H9 (cell line): Measurements from ENCODE around the gene FTH1. TPM values are rescaled to one million over a fixed set of nuclear protein-coding genes. Genes with fewer than 3 reads are reported as not detected.

Experiments
- DNase-seq: peaks from one replicate; pipeline ENCODE4 v3.0.0-alpha.2; 2017
- H2AFZ ChIP-seq: one replicate; pipeline ENCODE4 v1.6.1; 2013; ENCODE audit warnings: mild to moderate bottlenecking, low read length, control low read depth, moderate library complexity
- H2AK5ac ChIP-seq: 2 replicates; pipeline ENCODE4 v1.6.1; 2013; ENCODE audit warnings: low read length, control low read depth, mixed read lengths; ENCODE audit not compliant: insufficient read length
- H2BK120ac ChIP-seq: one replicate; pipeline ENCODE4 v1.6.1; 2013; ENCODE audit warnings: low read depth, mild to moderate bottlenecking, low read length, control low read depth, inconsistent platforms; ENCODE audit not compliant: poor library complexity, severe bottlenecking
- H2BK12ac ChIP-seq: 2 replicates; pipeline ENCODE4 v1.6.1; 2013; ENCODE audit warnings: low read length, control low read depth, mixed read lengths, low read depth; ENCODE audit not compliant: insufficient read length
- H2BK15ac ChIP-seq: 2 replicates; pipeline ENCODE4 v1.6.1; 2013; ENCODE audit warnings: low read depth, low read length, control low read depth
- H2BK20ac ChIP-seq: one replicate; pipeline ENCODE4 v1.6.1; 2013; ENCODE audit warnings: low read depth, mild to moderate bottlenecking, low read length, control low read depth, inconsistent platforms; ENCODE audit not compliant: poor library complexity, severe bottlenecking
- H2BK5ac ChIP-seq: 2 replicates; pipeline ENCODE4 v1.6.1; 2013; ENCODE audit warnings: low read length, control low read depth, mixed read lengths; ENCODE audit not compliant: insufficient read length
- H3K14ac ChIP-seq: 2 replicates; pipeline ENCODE4 v1.6.1; 2013; ENCODE audit warnings: low read length, control low read depth; ENCODE audit not compliant: insufficient read depth
- H3K18ac ChIP-seq: 2 replicates; pipeline ENCODE4 v1.6.1; 2013; ENCODE audit warnings: low read depth, mild to moderate bottlenecking, mixed read lengths, low read length, control low read depth; ENCODE audit not compliant: insufficient read length
- H3K23ac ChIP-seq: 2 replicates; pipeline ENCODE4 v1.6.1; 2013; ENCODE audit warnings: low read length, control low read depth, mixed read lengths, low read depth; ENCODE audit not compliant: insufficient read length
- H3K23me2 ChIP-seq: 2 replicates; pipeline ENCODE4 v1.6.1; 2013; ENCODE audit warnings: low read depth, mild to moderate bottlenecking, mixed read lengths, low read length, control low read depth; ENCODE audit not compliant: insufficient read length, poor library complexity, severe bottlenecking
- H3K27ac ChIP-seq: 2 replicates; pipeline ENCODE4 v1.5.1; 2013; ENCODE audit warnings: low read length, control low read depth, mixed read lengths, low read depth; ENCODE audit not compliant: insufficient read length
- H3K27me3 ChIP-seq: 2 replicates; pipeline ENCODE4 v1.6.1; 2013; ENCODE audit warnings: low read length, control low read depth, inconsistent platforms; ENCODE audit not compliant: insufficient read depth
- H3K4ac ChIP-seq: 2 replicates; pipeline ENCODE4 v1.6.1; 2013; ENCODE audit warnings: low read depth, mild to moderate bottlenecking, control low read depth, inconsistent platforms, low read length, moderate library complexity
- H3K4me1 ChIP-seq: 2 replicates; pipeline ENCODE4 v1.6.1; 2013; ENCODE audit warnings: low read length, control low read depth, inconsistent platforms; ENCODE audit not compliant: insufficient read depth
- H3K4me2 ChIP-seq: 2 replicates; pipeline ENCODE4 v1.6.1; 2013; ENCODE audit warnings: low read length, control low read depth, mixed read lengths; ENCODE audit not compliant: insufficient read length, insufficient read depth
- H3K56ac ChIP-seq: 2 replicates; pipeline ENCODE4 v1.6.1; 2013; ENCODE audit warnings: low read depth, mild to moderate bottlenecking, mixed read lengths, low read length, control low read depth; ENCODE audit not compliant: insufficient read length
- H3K79me1 ChIP-seq: 2 replicates; pipeline ENCODE4 v1.6.1; 2013; ENCODE audit warnings: low read depth, mild to moderate bottlenecking, moderate library complexity, low read length, control low read depth, inconsistent platforms; ENCODE audit not compliant: insufficient read depth, poor library complexity, severe bottlenecking
- H3K79me2 ChIP-seq: 2 replicates; pipeline ENCODE4 v1.6.1; 2013; ENCODE audit warnings: low read length, control low read depth, inconsistent platforms; ENCODE audit not compliant: insufficient read depth
- H3K9ac ChIP-seq: 2 replicates; pipeline ENCODE4 v1.6.1; 2013; ENCODE audit warnings: low read length, control low read depth, mixed read lengths; ENCODE audit not compliant: insufficient read length; ENCODE audit errors: extremely low read depth
- H3K9me3 ChIP-seq: one replicate; pipeline ENCODE4 v1.6.1; 2013; ENCODE audit warnings: low read depth, low read length, inconsistent platforms; ENCODE audit not compliant: control insufficient read depth
- H3T11ph ChIP-seq: one replicate; pipeline ENCODE4 v1.6.1; 2013; ENCODE audit warnings: mild to moderate bottlenecking, low read length, control low read depth, inconsistent platforms
- H4K20me1 ChIP-seq: one replicate; pipeline ENCODE4 v1.6.1; 2013; ENCODE audit not compliant: control insufficient read depth, insufficient read length, insufficient read depth
- H4K5ac ChIP-seq: 2 replicates; pipeline ENCODE4 v1.6.1; 2013; ENCODE audit warnings: low read depth, mild to moderate bottlenecking, mixed read lengths, low read length, control low read depth; ENCODE audit not compliant: insufficient read length
- H4K8ac ChIP-seq: replicated peaks from 2 replicates; pipeline ENCODE4 v1.6.1; 2013; ENCODE audit warnings: low read length, control low read depth, mixed read lengths, low read depth; ENCODE audit not compliant: insufficient read length
- H4K91ac ChIP-seq: 2 replicates; pipeline ENCODE4 v1.6.1; 2013; ENCODE audit warnings: low read depth, mild to moderate bottlenecking, moderate library complexity, mixed read lengths, low read length, control low read depth; ENCODE audit not compliant: insufficient read length
- H3K27ac Mint-ChIP-seq, 3 experiments: 2 replicates in 2 of 3; 3 replicates in 1 of 3; pipeline ENCODE4 v1.8.0; 2020 to 2021; ENCODE audit warnings: mixed read lengths in 3 of 3, mild to moderate bottlenecking in 1 of 3, moderate library complexity in 1 of 3
- H3K27me3 Mint-ChIP-seq: 2 replicates; pipeline ENCODE4 v1.8.0; 2021; ENCODE audit warnings: low read depth, mild to moderate bottlenecking, moderate library complexity, mixed read lengths
- H3K36me3 Mint-ChIP-seq, 3 experiments: 2 replicates in 2 of 3; 3 replicates in 1 of 3; pipeline ENCODE4 v1.8.0; 2020 to 2021; ENCODE audit warnings: low read depth in 3 of 3, mixed read lengths in 3 of 3; ENCODE audit not compliant: insufficient read depth in 1 of 3
- H3K4me1 Mint-ChIP-seq, 2 experiments: 2 replicates each; pipeline ENCODE4 v1.8.0; 2020; ENCODE audit warnings: mixed read lengths in 2 of 2
- H3K4me3 Mint-ChIP-seq, 2 experiments: 2 replicates in 1 of 2; 3 replicates in 1 of 2; pipeline ENCODE4 v1.8.0; 2020 to 2021; ENCODE audit warnings: mild to moderate bottlenecking in 2 of 2, mixed read lengths in 2 of 2, moderate library complexity in 1 of 2
- H3K9me3 Mint-ChIP-seq, 2 experiments: 2 replicates in 1 of 2; 3 replicates in 1 of 2; pipeline ENCODE4 v1.8.0; 2020; ENCODE audit warnings: mild to moderate bottlenecking in 2 of 2, mixed read lengths in 2 of 2, moderate library complexity in 1 of 2
- WGBS: extraction: QIAGEN DNeasy Blood & Tissue Kit; methylation state at CpG from one replicate; pipeline ENCODE4 v1.1.7; 2013; ENCODE audit warnings: missing lambda C conversion rate, low lambda C conversion rate, mixed read lengths; ENCODE audit not compliant: insufficient read length; ENCODE audit errors: extremely low coverage; 5-methylcytosine and 5-hydroxymethylcytosine counted together
- total RNA-seq: library from RNA; stranded (reverse); gene quantifications from 2 replicates; pipeline ENCODE4 v1.2.1, GENCODE V29; 2021
- TF ChIP-seq, protein P1 (sequence below): fragments of 200-600 bp; sonication (generic); conservative IDR thresholded peaks from 3 replicates; pipeline ENCODE4 v1.8.0; 2021; ENCODE audit warnings: antibody characterized with exemption, mild to moderate bottlenecking

Gene FTH1
- total RNA-seq, 1 experiment from 2014 or later: 1,505 TPM

- WGBS: no CpG with 5 or more reads among the region's 3 CpGs
- Histone ChIP-seq H4K20me1 (no peaks in the 10 kb centered on the region), H2BK12ac (no peak overlapping the region), H2BK5ac (no peak overlapping the region), H2BK20ac (no peak overlapping the region), H3T11ph (no peak overlapping the region), H3K9me3 (no peaks in the 10 kb centered on the region), H3K23me2 (peaks cover 5% of the 10 kb centered on the region), H3K79me1 (no peaks in the 10 kb centered on the region), H3K4me2 (no peak overlapping the region), H2AK5ac (no peak overlapping the region), H3K9ac (no peak overlapping the region), H3K27ac (no peak overlapping the region), H3K27me3 (no peaks in the 10 kb centered on the region; the same call in 1 of the 2 replicates), H2BK15ac (no peak overlapping the region), H3K23ac (no peak overlapping the region), H2AFZ (no peak overlapping the region), H4K91ac (no peak overlapping the region), H3K14ac (no peak overlapping the region), H3K79me2 (no peaks in the 10 kb centered on the region), H2BK120ac (no peak overlapping the region), H4K5ac (no peak overlapping the region), H3K18ac (no peak overlapping the region), H3K56ac (no peak overlapping the region), H4K8ac (no peak overlapping the region), H3K4ac (no peak overlapping the region), H3K4me1 (peaks cover 7% of the 10 kb centered on the region; the same call in 1 of the 2 replicates)
- Mint-ChIP-seq H3K4me1 (peaks cover 34 to 46% of the 10 kb centered on the region in 2 experiments), H3K9me3 (no peaks in the 10 kb centered on the region; a peak in 2 of 5 replicates), H3K27me3 (peaks cover 35% of the 10 kb centered on the region), H3K36me3 (no peaks in the 10 kb centered on the region), H3K27ac (peak overlapping the region in 1 of 3 experiments; percentile 31; a peak in 1 of 7 replicates), H3K4me3 (no peak overlapping the region)
- TF ChIP-seq, protein P1, sequence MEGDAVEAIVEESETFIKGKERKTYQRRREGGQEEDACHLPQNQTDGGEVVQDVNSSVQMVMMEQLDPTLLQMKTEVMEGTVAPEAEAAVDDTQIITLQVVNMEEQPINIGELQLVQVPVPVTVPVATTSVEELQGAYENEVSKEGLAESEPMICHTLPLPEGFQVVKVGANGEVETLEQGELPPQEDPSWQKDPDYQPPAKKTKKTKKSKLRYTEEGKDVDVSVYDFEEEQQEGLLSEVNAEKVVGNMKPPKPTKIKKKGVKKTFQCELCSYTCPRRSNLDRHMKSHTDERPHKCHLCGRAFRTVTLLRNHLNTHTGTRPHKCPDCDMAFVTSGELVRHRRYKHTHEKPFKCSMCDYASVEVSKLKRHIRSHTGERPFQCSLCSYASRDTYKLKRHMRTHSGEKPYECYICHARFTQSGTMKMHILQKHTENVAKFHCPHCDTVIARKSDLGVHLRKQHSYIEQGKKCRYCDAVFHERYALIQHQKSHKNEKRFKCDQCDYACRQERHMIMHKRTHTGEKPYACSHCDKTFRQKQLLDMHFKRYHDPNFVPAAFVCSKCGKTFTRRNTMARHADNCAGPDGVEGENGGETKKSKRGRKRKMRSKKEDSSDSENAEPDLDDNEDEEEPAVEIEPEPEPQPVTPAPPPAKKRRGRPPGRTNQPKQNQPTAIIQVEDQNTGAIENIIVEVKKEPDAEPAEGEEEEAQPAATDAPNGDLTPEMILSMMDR: no peak
- DNase-seq: no peak
Measured at GRCh38 chr11:61921446-61921845, 46.0 kb downstream of the FTH1 start.
